ENCODE results near the gene ATG2A. TPM values are rescaled to one million over a fixed set of nuclear protein-coding genes. Genes with fewer than 3 reads are reported as not detected.
A peak's percentile ranks its signal among the peaks of the same experiment; 100 is the strongest.

ATG2A gene
- total RNA-seq, 1 experiment from 2014 or later, result 50.5 TPM

DNA sequence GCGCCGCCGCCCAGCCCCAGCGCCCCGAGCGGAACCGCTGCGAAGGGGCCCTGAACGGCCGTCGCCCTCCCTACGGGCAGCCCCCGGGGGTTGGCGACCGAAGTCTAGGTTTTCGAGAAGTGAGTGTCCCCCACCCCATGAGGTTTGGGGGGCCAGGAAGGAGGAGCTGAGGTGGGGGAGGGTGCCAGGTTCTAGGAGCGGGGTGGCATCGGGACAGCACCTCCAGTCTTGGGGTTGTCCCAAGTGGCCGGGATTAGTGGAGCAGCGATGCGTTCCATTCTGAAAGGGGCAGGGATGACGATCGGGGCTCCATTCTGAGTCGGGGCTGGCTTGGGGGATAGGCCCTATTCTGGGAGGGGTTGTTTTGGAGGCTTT is 7.9 kb upstream of the ATG2A start:
- DNase-seq (ENCODE audit: low spot score), result peak; percentile 14

- DNase-seq (ENCODE audit: low spot score), result peak; percentile 92
Observed at GRCh38 chr11:64923944-64924909, 7.2 kb upstream of the ATG2A start, which contains the start of gene PPP2R5B. PPP2R5B (plus strand) TSS chr11:64924689; CDS start chr11:64925735, 1,046 bp downstream.

- no peak for DNase-seq (ENCODE audit: low spot score)
Observed at GRCh38 chr11:64923151-64923661, 6.2 kb upstream of the ATG2A start.

DNA sequence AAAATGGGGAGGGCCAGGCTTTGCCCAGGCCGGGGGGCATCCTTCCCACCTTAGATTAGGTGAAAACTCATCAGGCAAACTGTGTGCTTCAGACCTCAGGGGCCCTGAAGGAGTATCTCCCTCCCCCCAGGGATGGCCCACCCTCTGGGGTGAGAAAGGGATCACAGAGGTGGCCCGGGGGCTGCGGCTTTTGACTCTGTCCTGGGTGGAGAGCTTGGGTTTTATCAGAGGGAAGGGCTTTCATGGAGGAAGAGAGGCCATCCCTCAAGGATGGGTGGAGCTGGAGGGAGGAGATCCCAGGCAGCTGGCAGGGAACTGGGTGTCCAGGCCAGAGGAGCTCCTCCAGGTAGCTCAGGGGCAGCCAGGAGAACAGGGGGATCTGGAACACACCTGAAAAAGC is 4.4 kb upstream of the ATG2A start:
- DNase-seq (ENCODE audit: low spot score), result no peak

GRCh38 chr11:64920124-64920523 is 3.1 kb upstream of the ATG2A start:
- DNase-seq (ENCODE audit: low spot score), result no peak

DNA sequence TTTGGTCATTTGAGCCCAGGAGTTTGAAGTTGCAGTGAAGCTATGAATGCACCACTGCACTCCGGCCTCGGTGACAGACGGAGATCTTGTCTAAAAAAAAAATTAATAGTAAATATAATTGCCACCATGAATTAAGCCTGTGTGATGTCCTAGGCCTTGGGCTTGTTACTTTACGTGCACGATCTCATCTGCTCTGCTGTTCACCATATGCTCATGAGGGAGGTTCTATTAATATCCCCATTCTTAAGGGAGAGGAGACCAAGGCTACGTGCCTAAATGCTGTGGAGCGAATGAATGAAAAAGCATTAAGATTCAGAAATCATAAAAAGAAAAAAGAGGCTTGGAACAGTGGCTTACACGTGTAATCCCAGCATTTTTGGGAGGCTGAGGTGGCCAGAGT is 2.6 kb upstream of the ATG2A start:
- DNase-seq (ENCODE audit: low spot score), result no peak

- no peak for DNase-seq (ENCODE audit: low spot score)
Observed at GRCh38 chr11:64918017-64918416, 1.0 kb upstream of the ATG2A start.

DNA sequence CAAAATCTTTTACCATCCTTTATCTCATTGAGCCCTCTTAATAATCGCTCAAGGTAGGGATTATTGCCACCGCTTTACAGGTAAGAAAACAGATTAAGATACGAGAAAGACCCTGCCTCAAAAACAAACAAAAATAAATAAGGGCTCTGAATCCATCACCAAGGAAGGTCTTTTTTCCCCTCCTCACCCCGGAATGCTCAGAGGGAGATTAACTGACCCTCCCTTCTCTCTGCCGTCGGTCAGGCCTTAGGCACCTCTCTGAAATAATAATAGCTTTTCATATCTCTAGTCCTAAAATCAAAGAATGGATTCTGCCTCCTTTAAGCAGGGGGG is 620 bp upstream of the ATG2A start:
- peak; percentile 19 for DNase-seq (ENCODE audit: low spot score)

- DNase-seq (ENCODE audit: low spot score), result peak; percentile 50
Observed at GRCh38 chr11:64916040-64916774, 802 bp downstream of the ATG2A start.

- DNase-seq (ENCODE audit: low spot score), result no peak
Observed at GRCh38 chr11:64915376-64915887, 1.6 kb downstream of the ATG2A start.

DNA sequence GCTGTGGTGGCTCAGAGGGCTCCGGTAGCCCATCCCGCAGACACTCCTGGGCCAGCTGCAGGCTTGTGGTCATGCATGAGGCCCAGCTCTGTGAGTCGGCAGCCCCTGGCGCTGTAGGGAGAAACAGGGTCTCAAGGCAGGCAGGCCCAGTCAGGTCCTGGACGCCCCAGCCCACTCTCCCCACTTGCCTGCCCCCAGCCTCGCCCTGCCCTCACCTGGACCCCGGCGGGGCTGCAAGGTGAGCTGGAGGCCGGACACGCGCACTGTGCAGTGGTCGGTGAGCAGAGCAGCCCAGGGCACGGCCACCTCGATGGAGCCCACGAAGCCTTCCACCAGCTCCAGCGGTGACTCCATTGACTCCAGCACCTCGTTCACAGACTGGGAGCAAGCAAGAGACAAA is 2.9 kb downstream of the ATG2A start:
- no peak for DNase-seq (ENCODE audit: low spot score)

DNA sequence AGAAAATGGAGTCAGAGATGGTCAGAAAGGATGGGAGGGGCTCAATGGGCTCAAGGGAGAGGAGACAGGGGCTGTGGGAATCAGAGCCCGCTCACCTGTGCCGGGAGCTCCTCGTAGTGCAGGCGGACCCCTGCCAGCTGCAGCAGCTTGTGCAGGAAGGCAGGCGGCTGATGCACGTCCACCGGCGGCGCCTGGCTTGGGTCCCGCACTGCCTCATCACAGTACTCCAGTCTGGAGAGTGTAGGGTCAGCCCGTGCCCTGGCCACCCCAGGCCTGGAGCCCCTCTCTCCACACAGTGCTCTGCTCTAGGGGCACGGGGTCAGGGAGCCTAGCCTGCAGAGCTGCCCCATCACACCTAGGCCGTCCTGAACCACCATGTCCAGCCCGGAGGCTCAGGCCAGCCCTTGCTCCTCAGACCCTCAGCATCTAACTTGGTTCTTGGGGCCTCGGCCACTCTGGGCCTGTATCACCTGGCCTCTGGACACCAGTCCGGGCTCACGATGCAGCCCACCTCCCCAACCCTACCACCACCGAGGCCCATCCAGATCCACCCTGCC is 3.8 kb downstream of the ATG2A start:
- DNase-seq (ENCODE audit: low spot score), result no peak

DNA sequence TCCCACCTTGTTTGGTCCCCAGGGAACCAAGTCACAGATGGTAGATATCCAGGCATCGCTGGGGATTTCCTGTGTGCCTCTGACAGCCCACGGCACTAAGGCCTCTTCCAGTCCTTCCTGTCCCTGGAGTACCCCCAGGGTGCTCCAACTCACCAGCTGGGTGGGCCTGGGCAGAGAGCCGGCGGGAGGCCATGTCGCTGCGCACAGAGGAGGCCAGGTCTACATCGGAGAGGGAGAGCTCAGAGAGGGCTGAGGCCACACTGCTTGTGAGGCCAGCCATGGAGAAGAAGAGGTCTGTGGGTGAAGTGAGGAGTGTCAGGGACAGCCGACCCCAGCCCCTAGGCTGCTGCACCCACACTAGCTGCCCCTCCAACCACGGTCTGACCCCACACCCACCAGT is 5.3 kb downstream of the ATG2A start:
- DNase-seq (ENCODE audit: low spot score), result no peak

DNA sequence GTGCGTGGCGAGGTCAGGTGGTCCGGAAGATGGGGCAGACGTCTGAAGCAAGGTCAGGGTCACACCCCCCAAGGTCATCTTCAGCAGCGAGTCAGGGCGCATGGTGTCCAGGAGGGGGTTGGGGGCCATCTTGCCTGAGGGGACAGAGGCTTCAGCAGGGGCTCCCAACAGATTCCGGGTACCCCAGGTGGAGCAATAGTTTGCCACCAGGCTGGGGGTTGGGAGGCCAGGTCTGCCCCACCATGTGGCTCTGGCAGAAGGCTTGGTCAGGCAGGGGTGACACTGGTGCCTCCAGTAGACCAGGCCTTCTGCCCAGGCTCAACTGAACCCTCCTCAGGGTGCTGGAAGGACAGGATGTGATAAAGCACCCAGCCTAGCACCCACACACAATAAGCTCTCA is 5.9 kb downstream of the ATG2A start:
- DNase-seq (ENCODE audit: low spot score), result no peak

DNA sequence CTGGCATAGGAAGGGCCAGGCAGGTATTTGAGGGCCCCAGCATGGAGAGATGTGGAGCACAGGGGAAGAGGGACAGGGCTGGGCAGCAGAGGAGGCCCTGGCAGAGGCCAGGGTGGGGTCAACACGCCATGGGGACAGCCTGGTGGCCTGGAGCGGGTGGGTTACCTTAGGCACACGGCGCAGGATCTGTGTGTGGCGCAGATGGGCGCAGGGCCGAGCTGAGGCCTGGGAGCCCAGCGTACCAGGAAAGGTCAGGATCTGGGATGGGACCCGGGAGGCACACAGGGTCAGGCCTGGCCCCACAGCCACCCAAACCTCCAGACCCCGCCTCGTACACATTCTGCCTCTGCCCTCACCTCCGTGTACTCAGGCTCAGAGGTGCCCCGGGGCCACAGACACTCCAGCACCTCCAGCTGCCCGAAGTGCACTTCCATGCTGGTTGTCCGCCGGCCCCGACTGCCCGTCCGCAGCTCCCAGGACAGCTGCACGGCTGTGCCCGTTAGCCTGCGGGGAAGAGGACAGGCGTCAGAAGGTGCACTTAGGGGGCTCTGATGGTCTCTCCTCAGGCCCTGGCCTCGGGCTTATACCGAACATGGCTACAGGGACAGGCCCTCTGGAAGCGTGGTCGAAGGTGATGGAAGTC is 6.4 kb downstream of the ATG2A start:
- DNase-seq (ENCODE audit: low spot score), result no peak

- no peak for DNase-seq (ENCODE audit: low spot score)
Observed at GRCh38 chr11:64909653-64910343, 7.2 kb downstream of the ATG2A start.

- DNase-seq (ENCODE audit: low spot score), result no peak
Observed at GRCh38 chr11:64908766-64909165, 8.2 kb downstream of the ATG2A start.

GRCh38 chr11:64906314-64906635 is 10.7 kb downstream of the ATG2A start:
- DNase-seq (ENCODE audit: low spot score), result no peak

GRCh38 chr11:64905516-64906313 is 11.3 kb downstream of the ATG2A start:
- DNase-seq (ENCODE audit: low spot score), result no peak

GRCh38 chr11:64903291-64903833 is 13.6 kb downstream of the ATG2A start:
- DNase-seq (ENCODE audit: low spot score), result no peak

All from HT-29 (cell line).